ENCODE measurements around the gene ROBO1. TPM values are rescaled to one million over a fixed set of nuclear protein-coding genes. Genes with fewer than 3 reads are reported as not detected.
"Not testable (repeated sequence)": the region's sequence is repeated elsewhere in the genome, so short reads cannot be mapped to it uniquely, and the experiment has no call there.

Gene ROBO1
- total and polyA plus RNA-seq, 2 donors = 13.3 to 33.9 TPM

DNA sequence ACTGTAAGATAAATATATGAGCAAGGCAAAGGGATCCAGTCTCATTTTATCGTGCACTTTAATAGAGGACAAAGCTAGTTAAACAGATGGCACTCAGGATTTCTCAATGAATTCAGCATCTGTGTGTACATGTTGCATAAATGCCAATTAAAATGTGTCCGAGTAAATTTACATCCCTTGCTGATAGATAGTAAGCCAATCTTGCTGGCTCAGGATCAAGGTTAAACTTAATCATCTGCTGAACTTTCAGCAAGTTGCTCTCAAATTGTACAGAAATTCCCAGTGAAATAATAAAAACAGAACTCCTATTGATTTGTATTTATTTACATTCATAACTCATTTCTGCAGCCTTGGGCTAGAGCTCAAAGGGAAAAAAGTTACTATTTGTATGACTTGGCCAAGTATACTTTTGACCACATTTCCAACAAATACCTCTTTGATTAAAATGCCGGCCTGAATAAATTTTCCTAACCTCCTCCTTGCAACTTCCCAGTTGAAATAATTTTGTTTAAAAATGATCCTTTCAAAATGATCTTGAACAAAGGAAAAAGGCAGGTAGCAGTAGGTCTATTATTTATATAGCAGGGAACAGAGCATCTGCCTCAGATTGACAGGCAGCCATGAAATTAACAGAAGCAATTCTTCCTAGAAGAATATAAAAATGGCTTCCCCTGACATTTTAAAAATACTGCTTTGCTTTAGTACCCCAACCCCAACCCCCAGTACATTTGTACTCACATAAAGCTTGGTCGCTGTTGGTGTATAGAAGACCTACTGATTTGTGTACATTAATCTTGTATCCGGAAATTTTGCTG lies 1001.9 kb downstream of the ROBO1 start:
- no peaks in the 10 kb centered on the region for H3K36me3 ChIP-seq (ENCODE audit: control insufficient read depth in 2 of 2, insufficient read depth in 2 of 2, low read length in 1 of 2)
- H3K27me3 ChIP-seq (ENCODE audit: control insufficient read depth in 2 of 2, insufficient read depth in 1 of 2, low read length in 1 of 2) = no peaks in the 10 kb centered on the region
- H3K4me3 ChIP-seq (ENCODE audit: low read length in 2 of 2) = no peak overlapping the region
- no peak for DNase-seq (ENCODE audit: low read depth in 6 of 9, low spot score in 9 of 9)
- 93% methylated on average over 5 of the region's 5 CpGs for WGBS
- no peaks in the 10 kb centered on the region for H3K4me1 ChIP-seq (ENCODE audit: control insufficient read depth in 2 of 2, insufficient read depth in 2 of 2, low read length in 2 of 2)
- no peak overlapping the region for H3K27ac ChIP-seq (ENCODE audit: low read depth in 1 of 2, low read length in 1 of 2)
- H3K9me3 ChIP-seq (ENCODE audit: control insufficient read depth in 2 of 2, insufficient read depth in 1 of 2, low read length in 1 of 2) = no peaks in the 10 kb centered on the region

DNA sequence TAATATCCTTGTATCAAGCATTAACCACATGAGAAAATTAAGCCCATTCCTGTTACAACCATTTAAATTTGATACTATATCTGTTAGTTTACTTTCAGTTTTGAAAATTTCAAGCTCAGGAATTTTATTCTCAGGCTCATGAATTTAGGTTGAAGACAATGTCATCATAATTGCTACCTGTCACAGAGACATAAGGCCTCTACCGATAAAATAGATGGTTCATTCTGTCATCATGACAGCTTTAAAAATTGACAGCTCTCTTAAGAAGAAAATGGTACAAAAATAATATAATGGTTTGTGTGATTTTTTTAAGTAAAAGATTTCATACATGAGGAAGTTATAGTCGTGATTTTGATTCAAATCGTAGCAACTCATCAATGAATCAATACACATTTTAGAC lies 1003.2 kb downstream of the ROBO1 start:
- Histone ChIP-seq H3K4me3 (ENCODE audit: low read length in 2 of 2) (no peak overlapping the region), H3K9me3 (ENCODE audit: control insufficient read depth in 2 of 2, insufficient read depth in 1 of 2, low read length in 1 of 2) (no peaks in the 10 kb centered on the region), H3K27ac (ENCODE audit: low read depth in 1 of 2, low read length in 1 of 2) (no peak overlapping the region), H3K27me3 (ENCODE audit: control insufficient read depth in 2 of 2, insufficient read depth in 1 of 2, low read length in 1 of 2) (no peaks in the 10 kb centered on the region), H3K36me3 (ENCODE audit: control insufficient read depth in 2 of 2, insufficient read depth in 2 of 2, low read length in 1 of 2) (no peaks in the 10 kb centered on the region), H3K4me1 (ENCODE audit: control insufficient read depth in 2 of 2, insufficient read depth in 2 of 2, low read length in 2 of 2) (no peaks in the 10 kb centered on the region)
- WGBS = 96% methylated on average over 3 of the region's 3 CpGs
- no peak for DNase-seq (ENCODE audit: low read depth in 6 of 9, low spot score in 9 of 9)

DNA sequence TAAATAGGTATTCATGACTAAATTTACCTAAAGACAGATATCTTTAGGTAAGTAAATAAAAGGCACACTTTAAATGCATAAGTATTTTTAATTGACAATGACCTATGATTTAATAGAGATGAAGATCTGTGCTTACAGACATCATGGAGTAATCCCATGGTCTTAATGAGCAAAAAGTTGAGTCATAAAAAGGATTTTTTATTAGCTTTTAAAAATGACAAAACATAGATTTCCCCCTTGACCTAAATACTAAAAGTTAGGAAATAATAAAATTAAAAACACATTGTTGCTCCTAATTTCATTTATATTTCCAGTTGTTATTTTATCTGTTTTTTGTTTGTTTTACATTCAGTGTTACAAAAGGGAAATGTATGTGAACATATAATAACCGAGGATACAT lies 1005.7 kb downstream of the ROBO1 start:
- Histone ChIP-seq H3K36me3 (ENCODE audit: control insufficient read depth in 2 of 2, insufficient read depth in 2 of 2, low read length in 1 of 2) (no peaks in the 10 kb centered on the region), H3K4me3 (ENCODE audit: low read length in 2 of 2) (no peak overlapping the region), H3K9me3 (ENCODE audit: control insufficient read depth in 2 of 2, insufficient read depth in 1 of 2, low read length in 1 of 2) (no peaks in the 10 kb centered on the region), H3K4me1 (ENCODE audit: control insufficient read depth in 2 of 2, insufficient read depth in 2 of 2, low read length in 2 of 2) (no peaks in the 10 kb centered on the region), H3K27me3 (ENCODE audit: control insufficient read depth in 2 of 2, insufficient read depth in 1 of 2, low read length in 1 of 2) (no peaks in the 10 kb centered on the region), H3K27ac (ENCODE audit: low read depth in 1 of 2, low read length in 1 of 2) (no peak overlapping the region)
- 96% methylated on average over 1 of the region's 1 CpG for WGBS
- DNase-seq (ENCODE audit: low read depth in 6 of 9, low spot score in 9 of 9) = no peak

DNA sequence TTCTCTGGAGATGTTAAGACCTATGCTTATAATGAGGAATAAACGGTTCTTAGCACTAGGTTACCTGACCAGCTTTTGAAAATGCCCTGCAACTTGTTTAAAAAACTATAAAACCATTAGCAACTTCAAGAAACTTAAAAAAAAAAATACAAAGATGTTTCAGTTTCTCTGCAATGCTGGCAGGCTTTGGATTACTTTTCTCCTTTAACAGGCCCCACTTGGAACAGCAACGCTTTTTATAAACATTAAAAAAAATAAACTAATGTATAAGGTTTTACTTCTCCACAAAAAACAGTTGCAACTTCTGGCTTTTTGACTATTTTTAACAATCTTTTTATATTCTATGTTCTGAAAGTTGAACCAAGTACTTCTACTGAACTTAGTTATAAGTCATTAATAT lies 1006.7 kb downstream of the ROBO1 start:
- Histone ChIP-seq H3K36me3 (ENCODE audit: control insufficient read depth in 2 of 2, insufficient read depth in 2 of 2, low read length in 1 of 2) (no peaks in the 10 kb centered on the region), H3K4me1 (ENCODE audit: control insufficient read depth in 2 of 2, insufficient read depth in 2 of 2, low read length in 2 of 2) (no peaks in the 10 kb centered on the region), H3K4me3 (ENCODE audit: low read length in 2 of 2) (no peak overlapping the region), H3K9me3 (ENCODE audit: control insufficient read depth in 2 of 2, insufficient read depth in 1 of 2, low read length in 1 of 2) (no peaks in the 10 kb centered on the region), H3K27me3 (ENCODE audit: control insufficient read depth in 2 of 2, insufficient read depth in 1 of 2, low read length in 1 of 2) (no peaks in the 10 kb centered on the region), H3K27ac (ENCODE audit: low read depth in 1 of 2, low read length in 1 of 2) (no peak overlapping the region)
- DNase-seq (ENCODE audit: low read depth in 6 of 9, low spot score in 9 of 9) = no peak
- WGBS = 90% methylated on average over 2 of the region's 2 CpGs

DNA sequence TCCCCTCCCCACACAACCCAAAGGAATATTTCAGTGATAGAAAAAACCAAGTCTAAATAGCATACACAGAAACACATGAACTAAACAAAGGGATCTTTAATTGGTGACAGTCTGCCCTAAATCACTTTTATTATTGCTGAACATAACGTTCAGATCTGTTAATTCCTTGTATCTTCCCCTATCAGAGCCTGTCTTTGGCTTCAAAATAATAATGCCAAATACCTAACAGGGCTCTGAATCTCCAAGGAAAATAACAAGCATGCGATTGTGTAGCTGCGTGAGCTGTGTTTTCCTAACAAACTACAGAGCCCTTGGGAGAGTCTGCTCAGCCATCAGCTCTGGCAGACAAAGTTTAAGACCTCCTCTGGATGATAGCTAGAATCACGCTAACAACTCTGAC lies 1010.1 kb downstream of the ROBO1 start:
- H3K4me1 ChIP-seq (ENCODE audit: control insufficient read depth in 2 of 2, insufficient read depth in 2 of 2, low read length in 2 of 2) = no peaks in the 10 kb centered on the region
- H3K36me3 ChIP-seq (ENCODE audit: control insufficient read depth in 2 of 2, insufficient read depth in 2 of 2, low read length in 1 of 2) = no peaks in the 10 kb centered on the region
- WGBS = 93% methylated on average over 4 of the region's 4 CpGs
- no peaks in the 10 kb centered on the region for H3K27me3 ChIP-seq (ENCODE audit: control insufficient read depth in 2 of 2, insufficient read depth in 1 of 2, low read length in 1 of 2)
- DNase-seq (ENCODE audit: low read depth in 6 of 9, low spot score in 9 of 9) = no peak
- H3K4me3 ChIP-seq (ENCODE audit: low read length in 2 of 2) = no peak overlapping the region
- no peaks in the 10 kb centered on the region for H3K9me3 ChIP-seq (ENCODE audit: control insufficient read depth in 2 of 2, insufficient read depth in 1 of 2, low read length in 1 of 2)
- H3K27ac ChIP-seq (ENCODE audit: low read depth in 1 of 2, low read length in 1 of 2) = no peak overlapping the region

DNA sequence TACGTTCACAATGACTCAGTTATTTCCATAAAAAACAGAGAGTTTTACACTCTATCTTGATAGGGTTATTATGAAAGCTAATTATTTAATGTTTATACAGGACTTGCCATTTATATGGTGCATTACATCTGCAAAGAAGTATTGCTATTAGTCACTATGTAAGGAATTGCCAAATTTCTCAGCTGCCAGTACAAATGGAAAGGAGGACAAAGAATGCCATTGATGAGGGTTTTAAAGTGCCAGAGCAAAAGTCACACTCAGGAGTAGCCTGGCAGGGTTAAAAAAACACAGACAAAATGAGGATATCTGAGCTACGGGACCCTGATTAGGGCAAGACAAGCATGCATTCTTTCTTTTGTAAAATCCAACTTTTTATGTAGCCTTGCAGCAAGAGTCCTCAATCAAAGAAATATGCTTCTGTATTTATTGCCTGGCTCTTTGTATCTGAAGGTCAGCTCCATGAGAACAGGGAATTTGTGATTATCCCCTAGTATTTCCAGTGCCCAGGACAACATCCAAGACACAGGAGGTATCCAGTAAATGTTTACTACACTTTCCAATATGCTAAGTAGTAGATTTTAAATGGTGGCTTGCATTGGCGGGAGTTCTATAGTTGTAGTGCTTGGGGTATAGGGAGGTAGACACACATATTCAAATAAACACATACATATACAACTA lies 1013.6 kb downstream of the ROBO1 start:
- 92% methylated on average over 3 of the region's 3 CpGs for WGBS
- no peak for DNase-seq (ENCODE audit: low read depth in 6 of 9, low spot score in 9 of 9)

DNA sequence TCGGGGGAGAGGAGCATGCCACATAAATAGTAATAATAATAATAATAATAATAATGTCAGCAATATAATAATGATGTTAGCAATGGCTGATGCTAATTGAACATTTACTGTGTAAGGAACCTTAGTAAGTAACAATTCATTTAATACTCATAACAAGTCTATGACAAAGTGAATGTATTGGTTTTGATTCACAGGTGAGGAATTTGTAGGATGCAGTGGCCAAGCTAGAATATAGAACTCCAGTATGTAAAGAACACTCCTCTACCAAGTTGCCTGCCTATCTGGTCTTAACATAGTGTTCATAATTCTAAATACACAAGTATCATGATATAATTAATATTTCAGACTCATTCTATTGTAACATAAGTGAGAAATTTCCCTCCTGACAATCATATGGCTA lies 1016.5 kb downstream of the ROBO1 start:
- H3K4me3 ChIP-seq (ENCODE audit: low read length in 2 of 2) = no peak overlapping the region
- no peaks in the 10 kb centered on the region for H3K9me3 ChIP-seq (ENCODE audit: control insufficient read depth in 2 of 2, insufficient read depth in 1 of 2, low read length in 1 of 2)
- no peak overlapping the region for H3K27ac ChIP-seq (ENCODE audit: low read depth in 1 of 2, low read length in 1 of 2)
- no peak for DNase-seq (ENCODE audit: low read depth in 6 of 9, low spot score in 9 of 9)
- H3K27me3 ChIP-seq (ENCODE audit: control insufficient read depth in 2 of 2, insufficient read depth in 1 of 2, low read length in 1 of 2) = no peaks in the 10 kb centered on the region
- H3K4me1 ChIP-seq (ENCODE audit: control insufficient read depth in 2 of 2, insufficient read depth in 2 of 2, low read length in 2 of 2) = no peaks in the 10 kb centered on the region
- WGBS = 97% methylated on average over 1 of the region's 1 CpG
- no peaks in the 10 kb centered on the region for H3K36me3 ChIP-seq (ENCODE audit: control insufficient read depth in 2 of 2, insufficient read depth in 2 of 2, low read length in 1 of 2)

More for the DNA sequence above, 1013.6 kb downstream of the ROBO1 start:
- Histone ChIP-seq H3K9me3 (ENCODE audit: control insufficient read depth in 2 of 2, insufficient read depth in 1 of 2, low read length in 1 of 2) (no peaks in the 10 kb centered on the region), H3K4me3 (ENCODE audit: low read length in 2 of 2) (no peak overlapping the region), H3K4me1 (ENCODE audit: control insufficient read depth in 2 of 2, insufficient read depth in 2 of 2, low read length in 2 of 2) (no peaks in the 10 kb centered on the region), H3K36me3 (ENCODE audit: control insufficient read depth in 2 of 2, insufficient read depth in 2 of 2, low read length in 1 of 2) (no peaks in the 10 kb centered on the region), H3K27me3 (ENCODE audit: control insufficient read depth in 2 of 2, insufficient read depth in 1 of 2, low read length in 1 of 2) (no peaks in the 10 kb centered on the region), H3K27ac (ENCODE audit: low read depth in 1 of 2, low read length in 1 of 2) (no peak overlapping the region)

DNA sequence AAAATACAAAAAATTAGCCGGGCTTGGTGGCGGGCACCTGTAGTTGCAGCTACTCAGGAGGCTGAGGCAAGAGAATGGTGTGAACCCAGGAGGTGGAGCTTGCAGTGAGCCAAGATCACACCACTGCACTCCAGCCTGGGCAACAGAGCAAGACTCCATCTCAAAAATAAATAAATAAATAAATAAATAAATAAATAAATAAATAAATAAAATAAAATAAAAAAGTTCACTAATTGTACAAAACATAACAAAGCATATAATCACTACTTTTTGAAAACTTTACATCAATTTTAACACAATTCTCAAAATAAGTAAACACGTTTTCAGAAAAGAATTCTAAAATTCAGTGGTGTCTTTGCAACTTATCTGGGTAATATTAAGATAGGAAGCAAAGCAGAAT lies 1017.5 kb downstream of the ROBO1 start:
- H3K27ac ChIP-seq (ENCODE audit: low read depth in 1 of 2, low read length in 1 of 2); H3K27me3 ChIP-seq (ENCODE audit: control insufficient read depth in 2 of 2, insufficient read depth in 1 of 2, low read length in 1 of 2); H3K4me1 ChIP-seq (ENCODE audit: control insufficient read depth in 2 of 2, insufficient read depth in 2 of 2, low read length in 2 of 2); H3K9me3 ChIP-seq (ENCODE audit: control insufficient read depth in 2 of 2, insufficient read depth in 1 of 2, low read length in 1 of 2); H3K4me3 ChIP-seq (ENCODE audit: low read length in 2 of 2); H3K36me3 ChIP-seq (ENCODE audit: control insufficient read depth in 2 of 2, insufficient read depth in 2 of 2, low read length in 1 of 2); DNase-seq (ENCODE audit: low read depth in 6 of 9, low spot score in 9 of 9): not testable (repeated sequence)
- 95% methylated on average over 3 of the region's 3 CpGs for WGBS

DNA sequence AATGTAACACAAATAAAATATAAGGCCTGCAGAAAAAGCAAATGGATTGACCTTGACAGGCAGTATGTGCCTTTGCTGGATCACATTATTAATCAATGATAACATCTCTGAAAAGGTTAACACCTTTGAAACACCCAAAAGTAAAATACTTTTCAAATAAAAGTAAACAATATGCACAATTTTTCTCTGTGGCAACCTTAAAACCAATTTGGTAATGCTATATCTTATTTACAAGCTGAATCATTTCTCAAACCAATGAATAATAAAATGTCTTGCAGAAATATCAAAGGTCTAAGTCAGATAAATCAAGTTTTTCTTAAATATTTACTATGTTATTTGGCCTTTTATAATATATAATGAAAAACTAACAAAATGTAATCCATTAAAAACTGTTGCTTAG lies 1018.7 kb downstream of the ROBO1 start:
- DNase-seq (ENCODE audit: low read depth in 6 of 9, low spot score in 9 of 9) = no peak
- H3K27ac ChIP-seq (ENCODE audit: low read depth in 1 of 2, low read length in 1 of 2) = no peak overlapping the region

More for the DNA sequence above, 1018.7 kb downstream of the ROBO1 start:
- Histone ChIP-seq H3K4me1 (ENCODE audit: control insufficient read depth in 2 of 2, insufficient read depth in 2 of 2, low read length in 2 of 2) (no peaks in the 10 kb centered on the region), H3K9me3 (ENCODE audit: control insufficient read depth in 2 of 2, insufficient read depth in 1 of 2, low read length in 1 of 2) (no peaks in the 10 kb centered on the region), H3K4me3 (ENCODE audit: low read length in 2 of 2) (no peak overlapping the region), H3K27me3 (ENCODE audit: control insufficient read depth in 2 of 2, insufficient read depth in 1 of 2, low read length in 1 of 2) (no peaks in the 10 kb centered on the region), H3K36me3 (ENCODE audit: control insufficient read depth in 2 of 2, insufficient read depth in 2 of 2, low read length in 1 of 2) (no peaks in the 10 kb centered on the region)

All from thymus (tissue), 11 donors.